Neural progenitor cell (in vitro differentiated cells): Measurements from ENCODE around the gene FAM219B.

ENCODE experiments used
- CTCF ChIP-seq: fragments of 200-600 bp; sonication (generic); IDR thresholded peaks from 2 replicates; pipeline ENCODE4 v1.5.1; 2017; ENCODE audit warnings: antibody characterized with exemption, mild to moderate bottlenecking
- EZH2 ChIP-seq: fragments of 200-600 bp; sonication (generic); IDR thresholded peaks from 2 replicates; pipeline ENCODE4 v1.6.1; 2017; ENCODE audit warnings: antibody characterized with exemption, mild to moderate bottlenecking, moderate library complexity

GRCh38 chr15:74892931-74893330, 13.7 kb downstream of the FAM219B start:
- TF ChIP-seq CTCF (no peak), EZH2 (no peak)
